Mucosa of stomach (tissue), 1 donor: ENCODE results near the gene BABAM2.
"Not testable (repeated sequence)": the region's sequence is repeated elsewhere in the genome, so short reads cannot be mapped to it uniquely, and the experiment has no call there.

ENCODE experiments used
- H3K27me3 ChIP-seq: one replicate; pipeline ENCODE4 v1.7.0; 2013; ENCODE audit warnings: mild to moderate bottlenecking, low read length; ENCODE audit not compliant: control insufficient read depth, insufficient read depth
- H3K36me3 ChIP-seq: one replicate; pipeline ENCODE4 v1.7.0; 2013; ENCODE audit warnings: low read length; ENCODE audit not compliant: control insufficient read depth, insufficient read depth
- H3K4me1 ChIP-seq: one replicate; pipeline ENCODE4 v1.7.0; 2013; ENCODE audit warnings: mild to moderate bottlenecking, low read length; ENCODE audit not compliant: control insufficient read depth, insufficient read depth
- H3K4me3 ChIP-seq: one replicate; pipeline ENCODE4 v1.7.0; 2013; ENCODE audit warnings: low read length
- H3K9ac ChIP-seq: one replicate; pipeline ENCODE4 v1.7.0; 2013; ENCODE audit warnings: mild to moderate bottlenecking, low read length, moderate library complexity
- H3K9me3 ChIP-seq: one replicate; pipeline ENCODE4 v1.7.0; 2013; ENCODE audit warnings: mild to moderate bottlenecking, low read length, moderate library complexity; ENCODE audit not compliant: control insufficient read depth
- donor health status: Pancreatic carcinoma.

Gene BABAM2

DNA sequence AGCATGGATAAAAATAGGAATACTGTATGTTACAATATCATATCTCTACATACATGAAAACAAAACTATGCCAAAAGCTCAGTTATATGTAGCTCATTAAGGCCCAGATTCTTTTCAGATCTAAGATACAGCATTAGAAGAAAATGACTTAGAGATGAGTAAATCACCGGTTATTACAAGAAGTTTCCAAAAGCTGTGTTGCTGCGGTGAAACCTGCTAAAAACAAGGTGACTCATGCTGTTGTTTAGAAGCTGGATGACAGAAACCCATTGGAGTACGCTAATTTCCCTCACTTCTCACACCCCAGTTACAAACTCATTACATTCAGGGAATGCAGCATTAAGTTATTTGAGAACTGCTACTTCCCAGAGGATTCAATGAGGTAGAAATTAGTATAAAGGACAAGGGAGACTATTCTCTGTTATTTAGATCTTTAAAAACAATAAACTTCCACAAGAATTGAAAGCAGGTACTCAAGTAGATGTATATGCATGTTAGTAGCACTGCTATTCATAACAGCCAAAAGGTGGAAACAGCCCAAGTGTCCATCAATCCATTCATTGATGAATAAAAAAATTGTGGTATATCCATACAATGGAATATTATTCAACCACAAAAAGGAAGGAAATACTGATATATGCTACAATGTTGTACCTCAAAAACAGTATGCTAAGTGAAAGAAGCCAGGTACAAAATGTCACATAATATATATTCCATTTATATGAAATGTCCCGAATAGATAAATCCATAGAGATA lies 32.9 kb upstream of the BABAM2 start:
- no peak overlapping the region for H3K9ac ChIP-seq
- H3K27me3 ChIP-seq, result no peaks in the 10 kb centered on the region
- H3K4me1 ChIP-seq, result peaks cover 16% of the 10 kb centered on the region
- no peaks in the 10 kb centered on the region for H3K9me3 ChIP-seq
- H3K36me3 ChIP-seq, result no peaks in the 10 kb centered on the region
- no peak overlapping the region for H3K4me3 ChIP-seq

- Histone ChIP-seq H3K4me3 (no peak overlapping the region), H3K9me3 (no peaks in the 10 kb centered on the region), H3K9ac (no peak overlapping the region), H3K4me1 (peaks cover 9% of the 10 kb centered on the region), H3K27me3 (no peaks in the 10 kb centered on the region), H3K36me3 (no peaks in the 10 kb centered on the region)
Measured at GRCh38 chr2:27860111-27860510, 30.4 kb upstream of the BABAM2 start.

GRCh38 chr2:27863146-27863545 lies 27.4 kb upstream of the BABAM2 start:
- Histone ChIP-seq H3K9me3 (no peaks in the 10 kb centered on the region), H3K4me3 (no peak overlapping the region), H3K9ac (no peak overlapping the region), H3K27me3 (no peaks in the 10 kb centered on the region), H3K4me1 (peaks cover 8% of the 10 kb centered on the region), H3K36me3 (no peaks in the 10 kb centered on the region)

- H3K27me3 ChIP-seq, H3K9me3 ChIP-seq, H3K9ac ChIP-seq, H3K36me3 ChIP-seq, H3K4me1 ChIP-seq, H3K4me3 ChIP-seq: not testable (repeated sequence)
Measured at GRCh38 chr2:27863955-27864354, 26.6 kb upstream of the BABAM2 start.

DNA sequence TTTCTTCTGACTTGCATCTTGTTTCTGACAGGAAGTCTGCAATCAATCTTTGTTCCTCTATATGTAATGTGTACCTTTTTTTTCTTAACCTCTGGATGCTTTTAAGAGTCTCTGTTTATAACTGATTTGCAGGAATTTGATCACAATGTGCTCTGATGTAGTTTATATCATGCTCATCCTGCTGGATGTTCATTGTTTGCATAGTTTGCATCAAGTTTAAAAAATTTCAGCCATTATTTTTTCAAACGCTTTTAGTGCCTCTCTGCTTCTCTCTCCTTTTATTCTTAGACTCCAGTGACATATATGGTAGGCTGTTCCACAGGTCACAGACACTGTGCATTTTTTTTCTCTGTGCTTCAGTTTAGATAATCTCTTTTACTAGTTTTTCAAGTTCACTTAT lies 24.3 kb upstream of the BABAM2 start:
- no peak overlapping the region for H3K9ac ChIP-seq
- peaks cover 8% of the 10 kb centered on the region for H3K4me1 ChIP-seq
- H3K27me3 ChIP-seq, result no peaks in the 10 kb centered on the region
- H3K9me3 ChIP-seq, result no peaks in the 10 kb centered on the region
- H3K36me3 ChIP-seq, result no peaks in the 10 kb centered on the region
- no peak overlapping the region for H3K4me3 ChIP-seq

DNA sequence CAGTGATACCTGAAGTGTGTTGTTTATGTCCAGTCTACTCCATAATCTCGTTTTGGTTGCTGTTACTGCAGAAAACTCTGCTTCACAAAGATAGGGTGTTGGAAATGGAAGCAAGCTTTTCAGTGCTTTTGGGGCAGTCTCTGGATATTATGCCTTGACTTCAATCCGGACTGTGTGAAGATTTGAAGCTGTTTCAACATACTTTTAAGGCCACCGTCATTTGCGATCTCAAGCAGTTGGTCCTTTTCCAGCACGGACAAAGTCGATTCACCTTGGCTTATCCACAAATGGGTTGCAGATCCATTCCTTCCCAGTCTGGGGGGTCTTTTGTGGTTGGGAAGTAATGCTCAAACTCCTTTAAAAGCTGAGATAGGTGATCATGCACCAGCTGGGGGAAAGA lies 20.8 kb upstream of the BABAM2 start:
- no peaks in the 10 kb centered on the region for H3K9me3 ChIP-seq
- H3K36me3 ChIP-seq, result no peaks in the 10 kb centered on the region
- H3K4me1 ChIP-seq, result no peaks in the 10 kb centered on the region
- no peaks in the 10 kb centered on the region for H3K27me3 ChIP-seq
- no peak overlapping the region for H3K9ac ChIP-seq
- no peak overlapping the region for H3K4me3 ChIP-seq

GRCh38 chr2:27870724-27871123 lies 19.8 kb upstream of the BABAM2 start:
- no peak overlapping the region for H3K4me3 ChIP-seq
- H3K36me3 ChIP-seq, result no peaks in the 10 kb centered on the region
- H3K9ac ChIP-seq, result no peak overlapping the region
- H3K4me1 ChIP-seq, result no peaks in the 10 kb centered on the region
- no peaks in the 10 kb centered on the region for H3K27me3 ChIP-seq
- H3K9me3 ChIP-seq, result no peaks in the 10 kb centered on the region

GRCh38 chr2:27871802-27872201 lies 18.7 kb upstream of the BABAM2 start:
- H3K27me3 ChIP-seq, result no peaks in the 10 kb centered on the region
- H3K4me1 ChIP-seq, result no peaks in the 10 kb centered on the region
- H3K36me3 ChIP-seq, result no peaks in the 10 kb centered on the region
- H3K9me3 ChIP-seq, result no peaks in the 10 kb centered on the region
- no peak overlapping the region for H3K9ac ChIP-seq
- H3K4me3 ChIP-seq, result no peak overlapping the region

- H3K9me3 ChIP-seq, result no peaks in the 10 kb centered on the region
- H3K9ac ChIP-seq, result no peak overlapping the region
- H3K4me3 ChIP-seq, result no peak overlapping the region
- H3K27me3 ChIP-seq, result no peaks in the 10 kb centered on the region
- no peaks in the 10 kb centered on the region for H3K36me3 ChIP-seq
- H3K4me1 ChIP-seq, result no peaks in the 10 kb centered on the region
Measured at GRCh38 chr2:27873091-27873490, 17.4 kb upstream of the BABAM2 start.

DNA sequence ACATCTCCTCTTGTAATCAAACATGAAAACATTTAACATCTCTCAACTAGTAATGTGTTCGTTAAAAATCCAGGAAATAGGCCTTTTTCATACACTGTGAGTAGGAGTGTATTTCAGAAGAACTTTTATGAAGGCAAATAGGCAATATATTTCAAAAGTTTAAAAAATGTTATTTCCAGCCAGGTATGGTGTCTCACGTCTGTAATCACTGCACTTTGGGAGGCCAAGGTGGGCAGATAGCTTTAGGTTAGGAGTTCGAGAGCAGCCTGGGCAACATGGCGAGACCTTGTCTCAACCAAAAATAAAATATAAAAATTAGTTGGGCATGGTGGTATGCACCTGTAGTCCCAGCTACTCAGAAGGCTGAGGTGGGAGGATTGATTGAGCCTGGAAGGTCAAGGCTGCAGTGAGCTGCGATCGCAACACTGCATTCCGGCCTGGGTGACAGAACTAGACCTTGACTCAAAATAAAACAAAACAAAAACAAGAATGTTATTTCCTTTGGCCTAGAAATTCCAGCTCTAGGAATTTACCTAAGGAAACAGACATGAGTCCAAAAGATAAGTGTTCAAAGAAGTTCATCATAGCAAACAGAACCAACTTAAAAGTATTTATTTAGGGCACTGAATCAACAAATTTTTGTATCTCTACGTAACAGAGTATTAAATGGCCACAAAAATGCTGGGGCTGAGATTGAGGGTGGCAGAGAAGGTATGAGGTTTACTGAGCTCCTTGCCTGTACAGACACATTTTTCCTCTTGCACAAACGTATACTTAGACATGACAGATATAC lies 15.2 kb upstream of the BABAM2 start:
- H3K4me1 ChIP-seq, result no peaks in the 10 kb centered on the region

GRCh38 chr2:27878825-27879224 lies 11.7 kb upstream of the BABAM2 start:
- Histone ChIP-seq H3K4me1 (no peaks in the 10 kb centered on the region), H3K4me3 (no peak overlapping the region), H3K27me3 (no peaks in the 10 kb centered on the region), H3K9ac (no peak overlapping the region), H3K9me3 (no peaks in the 10 kb centered on the region), H3K36me3 (no peaks in the 10 kb centered on the region)

More for the DNA sequence above, 15.2 kb upstream of the BABAM2 start:
- H3K9me3 ChIP-seq, result no peaks in the 10 kb centered on the region
- no peak overlapping the region for H3K9ac ChIP-seq
- H3K36me3 ChIP-seq, result no peaks in the 10 kb centered on the region
- no peaks in the 10 kb centered on the region for H3K27me3 ChIP-seq
- no peak overlapping the region for H3K4me3 ChIP-seq

GRCh38 chr2:27881815-27882583 lies 8.5 kb upstream of the BABAM2 start:
- not testable (repeated sequence) for H3K27me3 ChIP-seq

More at GRCh38 chr2:27881815-27882583, 8.5 kb upstream of the BABAM2 start:
- H3K9me3 ChIP-seq, H3K4me3 ChIP-seq, H3K36me3 ChIP-seq, H3K4me1 ChIP-seq, H3K9ac ChIP-seq: not testable (repeated sequence)
